ENCODE data around the gene MYCBPAP.
A peak's percentile ranks its signal among the peaks of the same experiment; 100 is the strongest.

The MYCBPAP gene

GRCh38 chr17:50538549-50539410 is 30.5 kb downstream of the MYCBPAP start:
- DNase-seq (ENCODE audit: low read depth) = no peak

- no peak for DNase-seq (ENCODE audit: low read depth)
Measured at GRCh38 chr17:50539762-50540559, 31.7 kb downstream of the MYCBPAP start.

GRCh38 chr17:50540560-50541401 is 32.5 kb downstream of the MYCBPAP start:
- DNase-seq (ENCODE audit: low read depth) = no peak

GRCh38 chr17:50541402-50541715 is 33.1 kb downstream of the MYCBPAP start:
- DNase-seq (ENCODE audit: low read depth) = no peak

- DNase-seq (ENCODE audit: low read depth) = peak; percentile 77
Measured at GRCh38 chr17:50541716-50542688, 33.8 kb downstream of the MYCBPAP start.

GRCh38 chr17:50542795-50543774 is 34.8 kb downstream of the MYCBPAP start:
- no peak for DNase-seq (ENCODE audit: low read depth)

- no peak for DNase-seq (ENCODE audit: low read depth)
Measured at GRCh38 chr17:50544516-50544915, 36.3 kb downstream of the MYCBPAP start.

GRCh38 chr17:50545311-50545710 is 37.1 kb downstream of the MYCBPAP start:
- no peak for DNase-seq (ENCODE audit: low read depth)

GRCh38 chr17:50546701-50547034 is 38.4 kb downstream of the MYCBPAP start:
- DNase-seq (ENCODE audit: low read depth) = no peak

- peak; percentile 74 for DNase-seq (ENCODE audit: low read depth)
Measured at GRCh38 chr17:50547035-50547735, 38.9 kb downstream of the MYCBPAP start, which contains the start of gene SPATA20. Gene SPATA20, plus strand, starts transcription at chr17:50547174. Its CDS starts 35 bp downstream, at chr17:50547209.

GRCh38 chr17:50547736-50548083 is 39.5 kb downstream of the MYCBPAP start:
- DNase-seq (ENCODE audit: low read depth) = no peak

- DNase-seq (ENCODE audit: low read depth) = no peak
Measured at GRCh38 chr17:50548831-50549230, 40.6 kb downstream of the MYCBPAP start.

- DNase-seq (ENCODE audit: low read depth) = no peak
Measured at GRCh38 chr17:50549256-50549941, 41.2 kb downstream of the MYCBPAP start.

GRCh38 chr17:50549969-50550368 is 41.7 kb downstream of the MYCBPAP start:
- DNase-seq (ENCODE audit: low read depth) = no peak

- no peak for DNase-seq (ENCODE audit: low read depth)
Measured at GRCh38 chr17:50550661-50551432, 42.6 kb downstream of the MYCBPAP start.

GRCh38 chr17:50551433-50551815 is 43.2 kb downstream of the MYCBPAP start:
- DNase-seq (ENCODE audit: low read depth) = no peak

GRCh38 chr17:50551884-50552283 is 43.6 kb downstream of the MYCBPAP start:
- DNase-seq (ENCODE audit: low read depth) = no peak

- DNase-seq (ENCODE audit: low read depth) = no peak
Measured at GRCh38 chr17:50554201-50554600, 46.0 kb downstream of the MYCBPAP start.

All from activated T-helper 9 cell treated with anti-CD3 and anti-CD28 coated beads, Interleukin-2, amount 50 U/mL, for 16 hours (primary cell).